Stimulated activated naive CD8-positive, alpha-beta T cell treated with anti-CD3 and anti-CD28 coated beads, Interleukin-15, Interleukin-2, amounts not matched to agents 100 U/mL and 50 U/mL, for 24 hours (primary cell): ENCODE data around the gene BGLAP.

Experiments used
- ATAC-seq: fragments of 150-1000 bp; cut with Tn5 transposase; one replicate; pipeline ENCODE4 v1.10.0; 2021
- DNase-seq: peaks from one replicate; pipeline ENCODE4 v3.0.0; 2021

The BGLAP gene

DNA sequence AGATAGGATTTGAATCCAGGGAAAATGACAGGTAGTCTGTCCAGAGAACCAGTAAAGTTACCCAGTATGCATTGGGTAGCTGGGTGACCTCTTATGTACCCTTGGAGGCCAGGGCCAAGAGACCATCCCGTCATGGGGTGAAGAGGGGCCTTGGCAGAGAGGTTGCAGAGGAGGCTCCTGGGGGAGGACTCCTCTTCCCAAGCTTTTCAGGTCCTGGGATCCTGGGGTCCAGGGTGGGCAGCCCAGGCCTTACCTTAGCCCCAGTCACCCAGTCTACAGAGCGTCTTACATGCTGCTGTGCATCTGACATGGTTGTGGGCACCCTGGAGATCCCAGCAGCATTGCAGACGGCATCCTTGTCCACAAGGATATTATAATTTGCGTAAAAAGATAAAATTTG is 15.2 kb upstream of the BGLAP start:
- ATAC-seq = no peak
- no peak for DNase-seq

DNA sequence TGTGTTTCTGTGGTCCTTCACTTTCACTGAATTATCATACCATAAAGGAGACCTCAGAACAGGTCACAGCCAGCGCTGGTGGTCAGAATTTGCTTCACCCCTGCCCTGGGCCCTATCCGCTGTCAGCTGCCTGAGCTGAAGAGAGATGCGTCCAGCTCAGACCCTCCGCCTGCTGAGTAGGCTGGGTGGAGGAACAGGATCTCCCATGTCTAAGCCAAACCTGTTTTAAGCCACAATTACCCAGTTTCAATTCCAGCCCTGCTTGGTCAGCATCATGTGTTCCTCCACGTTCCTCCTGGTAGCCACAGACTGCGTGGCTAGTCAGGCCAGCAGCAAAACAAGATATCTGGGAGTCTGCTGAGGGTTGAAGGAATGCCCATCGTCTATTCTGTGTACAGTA is 13.5 kb upstream of the BGLAP start:
- DNase-seq (no peak), ATAC-seq (no peak)

DNA sequence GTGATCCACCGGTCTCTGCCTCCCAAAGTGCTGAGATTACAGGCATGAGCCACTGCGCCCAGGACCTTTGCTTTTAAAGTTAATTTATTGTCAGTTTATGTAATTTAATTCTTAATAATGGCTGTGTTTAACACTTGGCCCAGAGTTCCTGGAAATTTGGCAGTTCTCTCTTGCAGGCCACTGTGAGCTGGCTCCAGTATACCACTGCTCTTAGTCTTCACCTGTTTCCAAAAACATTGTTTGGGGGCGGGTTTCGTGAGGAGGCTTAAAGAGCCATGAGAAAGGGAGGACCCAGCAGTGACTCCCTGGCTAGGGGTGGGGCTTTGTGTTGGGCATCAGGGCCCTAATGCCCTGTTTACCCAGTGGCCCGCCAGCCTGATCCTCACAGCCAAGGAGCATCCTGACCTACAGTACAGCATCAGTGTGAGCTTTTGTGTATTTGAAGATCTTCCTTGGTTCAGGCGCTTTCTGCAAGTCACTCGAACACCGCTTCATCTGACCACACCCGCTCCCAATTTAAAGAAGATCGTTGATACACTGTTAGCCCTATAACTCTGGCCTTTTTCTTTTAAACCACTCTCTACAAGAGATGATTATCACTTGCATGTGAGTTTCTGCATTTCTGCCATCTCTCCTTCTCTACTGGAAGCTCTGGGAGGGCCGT is 12.0 kb upstream of the BGLAP start:
- DNase-seq (no peak), ATAC-seq (no peak)

- ATAC-seq (no peak), DNase-seq (no peak)
Observed at GRCh38 chr1:156230473-156230837, 11.5 kb upstream of the BGLAP start.

DNA sequence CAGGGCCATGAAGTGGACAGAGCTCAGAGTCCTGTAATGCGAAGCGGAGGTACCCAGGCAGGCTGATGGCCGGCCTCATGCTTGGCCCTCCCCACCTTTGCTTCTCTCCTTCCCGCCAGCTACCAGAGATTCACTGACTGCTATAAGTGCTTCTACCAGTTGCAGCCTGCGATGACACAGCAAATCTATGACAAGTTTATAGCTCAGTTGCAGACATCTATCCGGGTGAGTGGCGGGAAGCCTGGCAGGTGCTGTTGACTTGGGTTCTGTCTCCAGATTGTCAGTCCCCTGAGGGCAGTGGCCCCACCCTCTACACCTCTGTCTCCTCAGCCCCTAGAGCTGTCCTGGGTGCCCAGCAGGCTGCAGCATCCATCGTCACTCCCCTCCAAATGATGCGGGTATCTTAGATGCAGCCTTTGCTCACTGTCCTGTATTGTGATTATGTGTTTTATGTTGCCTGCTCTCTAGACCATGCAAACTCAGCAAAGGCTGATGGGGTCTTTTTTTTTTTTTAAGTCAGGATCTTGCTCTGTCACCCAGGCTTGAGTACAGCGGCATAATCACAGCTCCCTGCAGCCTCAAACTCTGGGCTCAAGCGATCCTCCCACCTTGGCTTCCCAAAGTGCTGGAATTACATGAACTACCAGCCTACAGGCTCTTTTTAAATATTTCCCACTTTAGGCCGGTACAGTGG is 9.6 kb upstream of the BGLAP start:
- DNase-seq (no peak), ATAC-seq (no peak)

DNA sequence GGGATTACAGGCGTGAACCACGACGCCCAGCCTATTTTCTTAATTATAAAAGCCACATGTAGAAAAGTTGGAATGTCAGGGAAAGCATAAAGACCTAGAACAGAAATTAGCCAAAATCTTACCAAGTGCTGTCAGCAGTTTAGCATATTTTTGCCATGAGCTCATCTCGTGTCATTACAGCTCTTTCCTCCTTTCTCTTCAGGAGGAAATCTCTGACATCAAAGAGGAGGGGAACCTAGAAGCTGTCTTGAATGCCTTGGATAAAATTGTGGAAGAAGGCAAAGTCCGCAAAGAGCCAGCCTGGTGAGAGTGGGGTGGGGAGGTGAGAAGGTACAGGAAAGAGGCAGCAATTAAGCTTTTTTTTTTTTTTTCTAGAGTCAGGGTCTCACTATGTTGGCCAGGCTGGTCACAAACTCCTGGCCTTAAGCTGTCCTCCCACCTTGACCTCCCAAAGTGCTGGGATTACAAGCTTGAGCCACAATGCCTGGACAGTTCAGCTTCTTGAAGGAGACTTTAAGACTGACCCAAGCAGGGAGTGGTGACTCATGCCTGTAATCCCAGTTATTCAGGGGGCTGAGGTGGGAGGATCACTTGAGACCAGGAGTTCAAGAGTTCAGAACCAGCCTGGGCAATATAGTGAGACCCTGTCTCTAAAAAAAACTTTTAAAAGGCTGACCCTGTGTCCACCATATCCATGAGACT is 8.4 kb upstream of the BGLAP start:
- ATAC-seq = no peak

DNA sequence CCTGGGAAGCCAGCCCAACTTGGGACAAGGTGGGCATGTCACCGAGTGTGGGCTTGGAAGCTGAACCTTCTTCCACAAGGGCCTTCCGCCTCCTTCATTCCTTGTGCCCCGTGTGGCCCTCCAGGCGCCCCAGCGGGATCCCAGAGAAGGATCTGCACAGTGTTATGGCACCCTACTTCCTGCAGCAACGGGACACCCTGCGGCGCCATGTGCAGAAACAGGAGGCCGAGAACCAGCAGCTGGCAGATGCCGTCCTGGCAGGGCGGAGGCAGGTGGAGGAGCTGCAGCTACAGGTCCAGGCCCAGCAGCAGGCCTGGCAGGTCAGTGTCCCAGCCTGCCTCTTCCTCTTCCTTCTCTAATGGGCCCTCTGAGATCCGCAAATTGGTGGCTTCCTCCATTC is 5.8 kb upstream of the BGLAP start:
- DNase-seq = no peak
- no peak for ATAC-seq

More for the DNA sequence above, 8.4 kb upstream of the BGLAP start:
- no peak for DNase-seq

- DNase-seq (no peak), ATAC-seq (peak; percentile 55)
Observed at GRCh38 chr1:156238248-156238647, 3.7 kb upstream of the BGLAP start.

GRCh38 chr1:156241311-156241811 is 623 bp upstream of the BGLAP start:
- ATAC-seq = no peak
- no peak for DNase-seq

GRCh38 chr1:156242738-156243137 is 754 bp downstream of the BGLAP start:
- ATAC-seq (no peak), DNase-seq (no peak)

DNA sequence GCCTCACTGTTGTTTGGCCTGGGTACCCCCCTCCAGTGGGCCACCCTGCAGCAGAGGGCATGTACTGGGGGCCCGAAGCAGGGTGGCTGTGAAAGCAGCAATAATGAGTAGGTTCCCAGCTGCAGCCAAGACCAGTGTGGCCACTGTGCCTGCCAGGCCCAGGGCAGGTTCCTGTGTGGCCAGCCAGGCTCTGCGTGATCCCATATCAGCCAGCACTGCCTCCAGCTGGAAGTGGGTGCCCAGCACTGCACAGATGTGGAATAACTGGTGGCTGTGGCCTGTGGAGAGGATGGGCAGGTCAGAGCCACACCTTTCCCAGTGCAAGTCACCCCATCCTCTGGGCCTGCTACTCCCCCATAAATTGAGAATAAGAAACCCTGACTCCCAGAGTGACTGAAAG is 2.1 kb downstream of the BGLAP start:
- DNase-seq (no peak), ATAC-seq (no peak)

GRCh38 chr1:156244712-156245111 is 2.7 kb downstream of the BGLAP start:
- DNase-seq (no peak), ATAC-seq (no peak)

- DNase-seq (peak; percentile 52), ATAC-seq (peak; percentile 29)
Observed at GRCh38 chr1:156245451-156246232, 3.7 kb downstream of the BGLAP start.

- ATAC-seq (no peak), DNase-seq (no peak)
Observed at GRCh38 chr1:156246241-156246780, 4.3 kb downstream of the BGLAP start.

- DNase-seq = no peak
- ATAC-seq = no peak
Observed at GRCh38 chr1:156246781-156247459, 4.9 kb downstream of the BGLAP start.

GRCh38 chr1:156247460-156248322 is 5.7 kb downstream of the BGLAP start, which contains the start of gene PAQR6:
Gene PAQR6 (minus strand): TSS chr1:156248056. CDS start chr1:156246731, 1,325 bp downstream.
- ATAC-seq (no peak), DNase-seq (no peak)

- no peak for DNase-seq
- no peak for ATAC-seq
Observed at GRCh38 chr1:156248323-156248683, 6.3 kb downstream of the BGLAP start.

- DNase-seq = no peak
- ATAC-seq = no peak
Observed at GRCh38 chr1:156249593-156249992, 7.6 kb downstream of the BGLAP start.

DNA sequence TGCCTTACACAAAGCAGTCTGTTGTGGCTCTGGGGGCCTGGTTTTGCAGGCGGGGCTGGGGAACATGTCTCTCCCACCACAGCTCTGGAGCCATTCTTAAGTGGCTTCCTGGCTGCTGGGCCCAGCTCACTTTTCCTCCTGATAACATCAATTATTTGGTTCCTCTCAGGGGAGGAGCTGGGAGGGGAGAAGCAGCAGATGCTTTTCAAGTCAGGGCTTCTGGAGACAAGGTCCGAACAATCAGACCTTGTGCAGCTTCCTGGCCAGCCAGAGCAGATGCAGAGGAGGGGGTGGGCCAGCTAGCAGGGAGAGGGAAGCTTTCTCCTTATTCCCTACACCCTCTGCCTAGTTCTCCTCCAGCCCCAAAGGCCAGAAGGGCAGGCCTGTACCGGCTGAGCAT is 9.5 kb downstream of the BGLAP start:
- no peak for DNase-seq
- ATAC-seq = no peak

DNA sequence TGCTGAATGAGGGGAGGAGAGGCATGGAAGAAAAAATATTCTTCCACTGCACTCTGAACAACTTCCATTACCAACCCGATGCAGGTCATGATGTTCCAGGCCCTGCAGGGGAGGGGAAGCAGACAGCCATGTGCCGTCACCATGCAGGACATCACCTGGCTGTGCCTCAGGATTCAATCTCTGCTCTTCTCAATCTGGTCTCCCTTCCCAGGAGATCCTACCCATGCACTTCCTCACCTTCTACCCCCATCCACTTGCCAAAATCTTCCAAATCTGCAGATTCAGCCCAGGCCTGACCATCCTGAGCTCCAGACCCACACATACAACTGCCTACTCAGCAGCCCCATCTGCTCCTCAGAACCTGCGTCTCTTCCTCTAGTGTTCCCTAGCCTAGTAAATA is 11.7 kb downstream of the BGLAP start:
- DNase-seq = no peak
- no peak for ATAC-seq

- no peak for ATAC-seq
- DNase-seq = no peak
Observed at GRCh38 chr1:156257711-156258110, 15.7 kb downstream of the BGLAP start.
